Right atrium auricular region (tissue), 2 donors: ENCODE measurements around the gene NLRC5. TPM values are rescaled to one million over a fixed set of nuclear protein-coding genes. Genes with fewer than 3 reads are reported as not detected.
"Not testable (repeated sequence)": the region's sequence is repeated elsewhere in the genome, so short reads cannot be mapped to it uniquely, and the experiment has no call there.

Experiments
- DNase-seq: peaks from one replicate; pipeline ENCODE4 v3.0.0-alpha.2; 2019; ENCODE audit warnings: low spot score
- H3K27ac ChIP-seq, 2 donors: fragments of 200-600 bp; sonication (generic); 1 replicate in 1 of 2; 2 replicates in 1 of 2; pipeline ENCODE4 v1.5.1; 2016 to 2019
- H3K27me3 ChIP-seq, 2 donors: fragments of 200-600 bp; sonication (generic); one replicate each; pipeline versions ENCODE4 v1.5.1 to v1.6.0; 2017 to 2019
- H3K36me3 ChIP-seq: fragments of 200-600 bp; sonication (generic); one replicate; pipeline ENCODE4 v1.5.1; 2016
- H3K4me1 ChIP-seq, 2 donors: fragments of 200-600 bp; sonication (generic); one replicate each; pipeline versions ENCODE4 v1.5.1 to v1.6.0; 2017 to 2019
- H3K4me3 ChIP-seq, 2 donors: fragments of 200-600 bp; sonication (generic); 1 replicate in 1 of 2; 2 replicates in 1 of 2; pipeline ENCODE4 v1.5.1; 2017 to 2019; ENCODE audit warnings: mild to moderate bottlenecking in 1 of 2, moderate library complexity in 1 of 2
- H3K9me3 ChIP-seq, 2 donors: fragments of 200-600 bp; sonication (generic); one replicate each; pipeline ENCODE4 v1.5.1; 2019
- total RNA-seq, 2 donors: library from RNA; depleted of rRNA; stranded (reverse); fragments of >200 nt; gene quantifications; one replicate each; pipeline ENCODE4 v1.1.0, GENCODE V29; 2016
- TF ChIP-seq, protein P1 (sequence below), 2 donors: fragments of 200-600 bp; sonication (generic); IDR thresholded peaks; one replicate each; pipeline ENCODE4 v1.5.1; 2019; ENCODE audit warnings: antibody characterized with exemption in 2 of 2

Gene NLRC5
- total RNA-seq, 2 donors from 2014 or later = 8.0 to 9.7 TPM

DNA sequence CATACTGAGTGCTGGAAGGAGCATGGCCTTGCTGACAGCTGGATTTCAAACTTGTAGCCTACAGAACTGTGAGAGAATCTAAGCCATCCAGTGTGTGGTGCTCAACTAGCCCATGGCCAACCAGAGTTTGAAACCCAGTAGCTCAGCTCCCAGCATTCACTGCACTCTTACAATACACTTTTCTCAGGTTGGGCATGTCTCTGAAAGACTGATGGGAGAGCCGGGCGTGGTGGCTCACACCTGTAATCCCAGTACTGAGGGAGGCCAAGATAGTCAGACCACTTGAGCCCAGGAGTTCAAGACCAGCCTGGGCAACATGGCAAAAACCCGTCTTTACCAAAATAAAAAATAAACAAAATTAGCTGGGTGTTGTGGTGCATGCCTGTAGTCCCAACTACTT, 106.8 kb downstream of the NLRC5 start:
- Histone ChIP-seq H3K27me3 (no peaks in the 10 kb centered on the region), H3K27ac (no peak overlapping the region), H3K36me3 (no peaks in the 10 kb centered on the region), H3K4me3 (no peak overlapping the region), H3K9me3 (no peaks in the 10 kb centered on the region), H3K4me1 (peaks cover 0 to 36% of the 10 kb centered on the region in 2 donors)
- TF ChIP-seq, protein P1, sequence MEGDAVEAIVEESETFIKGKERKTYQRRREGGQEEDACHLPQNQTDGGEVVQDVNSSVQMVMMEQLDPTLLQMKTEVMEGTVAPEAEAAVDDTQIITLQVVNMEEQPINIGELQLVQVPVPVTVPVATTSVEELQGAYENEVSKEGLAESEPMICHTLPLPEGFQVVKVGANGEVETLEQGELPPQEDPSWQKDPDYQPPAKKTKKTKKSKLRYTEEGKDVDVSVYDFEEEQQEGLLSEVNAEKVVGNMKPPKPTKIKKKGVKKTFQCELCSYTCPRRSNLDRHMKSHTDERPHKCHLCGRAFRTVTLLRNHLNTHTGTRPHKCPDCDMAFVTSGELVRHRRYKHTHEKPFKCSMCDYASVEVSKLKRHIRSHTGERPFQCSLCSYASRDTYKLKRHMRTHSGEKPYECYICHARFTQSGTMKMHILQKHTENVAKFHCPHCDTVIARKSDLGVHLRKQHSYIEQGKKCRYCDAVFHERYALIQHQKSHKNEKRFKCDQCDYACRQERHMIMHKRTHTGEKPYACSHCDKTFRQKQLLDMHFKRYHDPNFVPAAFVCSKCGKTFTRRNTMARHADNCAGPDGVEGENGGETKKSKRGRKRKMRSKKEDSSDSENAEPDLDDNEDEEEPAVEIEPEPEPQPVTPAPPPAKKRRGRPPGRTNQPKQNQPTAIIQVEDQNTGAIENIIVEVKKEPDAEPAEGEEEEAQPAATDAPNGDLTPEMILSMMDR (IDR thresholded peaks at IDR 0.05) = no peak
- no peak for DNase-seq

DNA sequence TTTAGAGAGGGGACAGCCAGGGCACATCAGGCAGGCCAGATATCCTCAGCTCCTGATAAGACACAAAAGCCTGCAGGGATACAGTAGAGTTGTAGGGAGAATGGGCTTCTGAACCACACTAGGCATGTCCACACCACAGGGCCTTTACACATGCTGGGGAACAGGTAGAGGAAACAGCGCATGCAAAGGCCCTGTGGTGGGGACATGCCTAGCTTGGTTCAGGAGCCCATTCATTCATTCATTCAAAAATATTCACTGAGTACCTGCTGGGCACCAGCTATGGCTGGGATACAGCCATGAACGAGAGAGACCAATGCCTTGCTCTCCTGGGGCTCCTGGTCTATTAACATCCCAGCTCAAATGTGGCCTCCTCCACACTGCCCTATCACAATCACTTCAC, 107.4 kb downstream of the NLRC5 start:
- TF ChIP-seq, protein P1 (IDR thresholded peaks at IDR 0.05) = no peak
- no peak for DNase-seq
- H3K9me3 ChIP-seq = no peaks in the 10 kb centered on the region
- H3K4me3 ChIP-seq = no peak overlapping the region
- H3K27me3 ChIP-seq = no peaks in the 10 kb centered on the region
- H3K4me1 ChIP-seq = peaks cover 0 to 30% of the 10 kb centered on the region in 2 donors
- H3K27ac ChIP-seq = no peak overlapping the region
- H3K36me3 ChIP-seq = no peaks in the 10 kb centered on the region

DNA sequence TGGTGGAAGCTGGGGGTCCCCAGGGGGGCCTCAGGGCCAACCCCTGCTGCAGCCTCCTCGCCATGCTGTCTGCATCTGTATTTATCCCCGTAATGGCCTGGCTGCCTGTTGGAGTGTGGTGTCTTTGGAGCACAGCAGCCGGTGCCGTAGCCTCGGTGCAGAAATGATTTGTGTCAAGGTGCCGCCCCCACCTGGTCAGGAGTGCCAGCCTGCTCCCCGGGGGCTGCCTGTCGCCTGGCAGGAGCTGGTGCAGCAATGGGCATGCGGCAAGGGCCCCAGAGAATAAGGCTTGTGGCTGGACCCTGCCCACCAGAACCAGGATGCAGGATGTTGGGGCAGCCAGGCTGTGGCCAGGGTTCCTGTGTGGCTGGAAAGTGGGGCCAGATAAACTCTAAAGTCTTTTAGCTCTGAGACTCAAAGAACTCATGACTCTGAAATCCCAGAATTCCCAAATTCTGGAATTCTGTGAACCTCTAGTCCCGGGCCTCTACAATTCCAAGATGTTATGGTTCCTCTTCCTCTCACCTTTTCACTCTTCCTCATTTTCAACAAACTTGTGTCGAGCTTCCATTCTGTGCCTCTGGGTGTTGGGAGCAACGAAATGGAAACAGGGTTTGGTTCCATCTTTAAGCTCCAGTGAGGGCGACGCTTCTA, 109.0 kb downstream of the NLRC5 start:
- TF ChIP-seq, protein P1 (IDR thresholded peaks at IDR 0.05) = no peak
- H3K27me3 ChIP-seq = no peaks in the 10 kb centered on the region
- DNase-seq = no peak
- no peaks in the 10 kb centered on the region for H3K9me3 ChIP-seq
- no peak overlapping the region for H3K4me3 ChIP-seq
- peaks cover 0 to 23% of the 10 kb centered on the region in 2 donors for H3K4me1 ChIP-seq
- H3K36me3 ChIP-seq = no peaks in the 10 kb centered on the region
- H3K27ac ChIP-seq = no peak overlapping the region

GRCh38 chr16:57099965-57100364, 110.6 kb downstream of the NLRC5 start:
- H3K9me3 ChIP-seq, H3K4me3 ChIP-seq, H3K36me3 ChIP-seq, DNase-seq, H3K27me3 ChIP-seq, H3K27ac ChIP-seq: not testable (repeated sequence)
- H3K4me1 ChIP-seq = peaks cover 0 to 12% of the 10 kb centered on the region in 2 donors

DNA sequence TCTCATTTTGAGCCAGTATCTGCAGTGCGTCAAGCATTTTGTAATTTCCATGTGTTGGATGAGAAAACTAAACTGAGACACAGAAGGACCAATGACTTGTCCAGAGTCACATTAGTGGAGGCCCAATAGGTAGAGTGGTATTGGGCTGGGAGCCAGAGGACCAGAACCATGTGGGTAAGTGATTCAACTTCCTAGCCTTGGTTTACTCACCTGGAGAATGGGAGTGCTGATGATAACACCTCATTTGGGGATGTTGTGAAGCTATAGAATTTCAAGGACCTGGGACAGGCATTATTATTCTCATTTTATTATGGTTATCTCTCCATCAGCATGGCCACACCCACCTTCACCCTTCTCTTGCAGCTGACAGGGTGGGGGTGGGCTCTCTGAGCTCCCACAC, 111.1 kb downstream of the NLRC5 start:
- TF ChIP-seq, protein P1 (IDR thresholded peaks at IDR 0.05) = no peak
- no peaks in the 10 kb centered on the region for H3K9me3 ChIP-seq
- DNase-seq = no peak
- no peak overlapping the region for H3K4me3 ChIP-seq
- H3K27ac ChIP-seq = no peak overlapping the region
- H3K27me3 ChIP-seq = no peaks in the 10 kb centered on the region
- H3K36me3 ChIP-seq = no peaks in the 10 kb centered on the region
- H3K4me1 ChIP-seq = peaks cover 0 to 13% of the 10 kb centered on the region in 2 donors

- TF ChIP-seq, protein P1 (IDR thresholded peaks at IDR 0.05) = no peak
- H3K9me3 ChIP-seq = no peaks in the 10 kb centered on the region
- peaks cover 0 to 27% of the 10 kb centered on the region in 2 donors for H3K4me1 ChIP-seq
- no peak overlapping the region for H3K27ac ChIP-seq
- DNase-seq = no peak
- no peak overlapping the region for H3K4me3 ChIP-seq
- H3K36me3 ChIP-seq = no peaks in the 10 kb centered on the region
- H3K27me3 ChIP-seq = no peaks in the 10 kb centered on the region
Measured at GRCh38 chr16:57102888-57103851, 113.8 kb downstream of the NLRC5 start.
